Measurements from ENCODE around the gene PANX2. TPM values are rescaled to one million over a fixed set of nuclear protein-coding genes. Genes with fewer than 3 reads are reported as not detected.
"Not testable (repeated sequence)": the region's sequence is repeated elsewhere in the genome, so short reads cannot be mapped to it uniquely, and the experiment has no call there.

The PANX2 gene
- total and polyA plus RNA-seq, 4 donors: 0.39 to 14.8 (median 1.5) TPM

- TF ChIP-seq FOXA2 (IDR thresholded peaks at IDR 0.05) (no peak), JUND (IDR thresholded peaks at IDR 0.05) (no peak), RAD21 (IDR thresholded peaks at IDR 0.05) (no peak), SP1 (IDR thresholded peaks at IDR 0.05) (no peak)
Measured at GRCh38 chr22:50134481-50134880, 36.0 kb upstream of the PANX2 start (continued).

- DNase-seq (ENCODE audit: low spot score): no peak
- Histone ChIP-seq H3K9ac (ENCODE audit: low read depth in 1 of 2, low read length in 2 of 2) (no peak overlapping the region), H3K27ac (ENCODE audit: low read depth in 1 of 2, low read length in 2 of 2) (no peak overlapping the region), H3K9me3 (ENCODE audit: control insufficient read depth in 4 of 4, low read length in 3 of 4) (no peaks in the 10 kb centered on the region), H3K4me1 (ENCODE audit: control insufficient read depth in 4 of 4, insufficient read depth in 4 of 4, low read length in 3 of 4) (peaks cover 2 to 14% (median 10%) of the 10 kb centered on the region in 4 donors), H3K4me3 (ENCODE audit: low read depth in 1 of 3, low read length in 3 of 3) (no peak overlapping the region), H3K36me3 (ENCODE audit: control insufficient read depth in 4 of 4, insufficient read depth in 3 of 4, low read depth in 1 of 4, low read length in 3 of 4) (no peaks in the 10 kb centered on the region), H3K27me3 (ENCODE audit: control insufficient read depth in 4 of 4, insufficient read depth in 4 of 4, low read length in 3 of 4) (no peaks in the 10 kb centered on the region)
- WGBS: 52% methylated on average over 5 of the region's 5 CpGs
- TF ChIP-seq ATF3 (IDR thresholded peaks at IDR 0.05): no peak
- no peak for TF ChIP-seq FOXA1 (IDR thresholded peaks at IDR 0.05)
- TF ChIP-seq TAF1 (conservative IDR thresholded peaks at IDR 0.05): no peak
- no peak for TF ChIP-seq EGR1 (IDR thresholded peaks at IDR 0.05; ENCODE audit: low read depth in 2 of 2)
- TF ChIP-seq HNF4G (IDR thresholded peaks at IDR 0.05): no peak
- no peak for TF ChIP-seq RXRA (IDR thresholded peaks at IDR 0.05)
- TF ChIP-seq YY1 (IDR thresholded peaks at IDR 0.05): no peak
- TF ChIP-seq GABPA (IDR thresholded peaks at IDR 0.05 in 1 of 2, conservative IDR thresholded peaks at IDR 0.05 in 1 of 2): no peak
- TF ChIP-seq HNF4A (conservative IDR thresholded peaks at IDR 0.05): no peak
- no peak for TF ChIP-seq REST (IDR thresholded peaks at IDR 0.05)
- TF ChIP-seq RAD21 (IDR thresholded peaks at IDR 0.05): no peak
- TF ChIP-seq FOXA2 (IDR thresholded peaks at IDR 0.05): no peak
- no peak for TF ChIP-seq MAX (IDR thresholded peaks at IDR 0.05)
- TF ChIP-seq SP1 (IDR thresholded peaks at IDR 0.05): no peak
- TF ChIP-seq ZBTB33 (IDR thresholded peaks at IDR 0.05): no peak
- no peak for TF ChIP-seq JUND (IDR thresholded peaks at IDR 0.05)
Measured at GRCh38 chr22:50136581-50137015, 33.9 kb upstream of the PANX2 start.

GRCh38 chr22:50137277-50137676 lies 33.3 kb upstream of the PANX2 start:
- H3K27ac ChIP-seq (ENCODE audit: low read depth in 1 of 2, low read length in 2 of 2); H3K4me3 ChIP-seq (ENCODE audit: low read depth in 1 of 3, low read length in 3 of 3); H3K27me3 ChIP-seq (ENCODE audit: control insufficient read depth in 4 of 4, insufficient read depth in 4 of 4, low read length in 3 of 4); H3K36me3 ChIP-seq (ENCODE audit: control insufficient read depth in 4 of 4, insufficient read depth in 3 of 4, low read depth in 1 of 4, low read length in 3 of 4); DNase-seq (ENCODE audit: low spot score); H3K9ac ChIP-seq (ENCODE audit: low read depth in 1 of 2, low read length in 2 of 2); H3K9me3 ChIP-seq (ENCODE audit: control insufficient read depth in 4 of 4, low read length in 3 of 4): not testable (repeated sequence)
- 99% methylated on average over 9 of the region's 9 CpGs for WGBS
- H3K4me1 ChIP-seq (ENCODE audit: control insufficient read depth in 4 of 4, insufficient read depth in 4 of 4, low read length in 3 of 4): peaks cover 2 to 19% (median 17%) of the 10 kb centered on the region in 4 donors
